Measurements from ENCODE around the gene SNX20. TPM values are rescaled to one million over a fixed set of nuclear protein-coding genes. Genes with fewer than 3 reads are reported as not detected.
A peak's percentile ranks its signal among the peaks of the same experiment; 100 is the strongest.

SNX20 gene
- total RNA-seq, 1 experiment from 2014 or later, result not detected

GRCh38 chr16:50677351-50677750, 3.8 kb downstream of the SNX20 start:
- no peaks in the 10 kb centered on the region for H3K4me1 Mint-ChIP-seq (ENCODE audit: insufficient read depth, unreplicated experiment)
- POLR2A ChIA-PET, result interaction anchor here (1.2 kb wide), 1 partner anchor 11 kb away, joined by 3 read pairs; no protein-coding TSS in a partner anchor
- H3K27ac Mint-ChIP-seq (ENCODE audit: low read depth, unreplicated experiment), result no peak overlapping the region
- no peaks in the 10 kb centered on the region for H3K27me3 Mint-ChIP-seq (ENCODE audit: insufficient read depth, unreplicated experiment)
- peaks cover 8% of the 10 kb centered on the region for H3K9me3 Mint-ChIP-seq (ENCODE audit: unreplicated experiment)
- H3K4me3 Mint-ChIP-seq (ENCODE audit: unreplicated experiment), result no peak overlapping the region
- CTCF ChIA-PET, result interaction anchor here (0.6 to 8.1 kb wide), 12 partner anchors 10 to 655 kb away, joined by 3 to 98 read pairs (median 4); no protein-coding TSS in a partner anchor
- no peaks in the 10 kb centered on the region for H3K36me3 Mint-ChIP-seq (ENCODE audit: insufficient read depth, unreplicated experiment)
- peak; percentile 36 for TF ChIP-seq CTCF (IDR thresholded peaks at IDR 0.05; ENCODE audit: unreplicated experiment)
- no TSS peak for BruUV-seq (replicated peaks)
- intact Hi-C loops (cut with micrococcal nuclease), result no loop called here
- DNase-seq (ENCODE audit: unreplicated experiment), result no peak

- no peak overlapping the region for H3K4me3 Mint-ChIP-seq (ENCODE audit: unreplicated experiment)
- H3K36me3 Mint-ChIP-seq (ENCODE audit: insufficient read depth, unreplicated experiment), result no peaks in the 10 kb centered on the region
- no peak for DNase-seq (ENCODE audit: unreplicated experiment)
- ChIA-PET POLR2A (interaction anchor here (0.6 kb wide), 1 partner anchor 1064 kb away, joined by 3 read pairs; no protein-coding TSS in a partner anchor), CTCF (interaction anchor here (0.6 to 8.1 kb wide), 8 partner anchors 10 to 654 kb away, joined by 3 to 98 read pairs (median 4); no protein-coding TSS in a partner anchor)
- H3K9me3 Mint-ChIP-seq (ENCODE audit: unreplicated experiment), result peaks cover 9% of the 10 kb centered on the region
- intact Hi-C loops (cut with micrococcal nuclease), result loop anchor here (1.0 kb wide), 1 partner anchor 130 kb away; no protein-coding TSS in a partner anchor
- no TSS peak for BruUV-seq (replicated peaks)
- H3K4me1 Mint-ChIP-seq (ENCODE audit: insufficient read depth, unreplicated experiment), result no peaks in the 10 kb centered on the region
- no peaks in the 10 kb centered on the region for H3K27me3 Mint-ChIP-seq (ENCODE audit: insufficient read depth, unreplicated experiment)
- no peak overlapping the region for H3K27ac Mint-ChIP-seq (ENCODE audit: low read depth, unreplicated experiment)
- no peak for TF ChIP-seq CTCF (IDR thresholded peaks at IDR 0.05; ENCODE audit: unreplicated experiment)
Observed at GRCh38 chr16:50676684-50677225, 4.4 kb downstream of the SNX20 start.

- Mint-ChIP-seq H3K9me3 (ENCODE audit: unreplicated experiment) (peaks cover 15% of the 10 kb centered on the region), H3K4me3 (ENCODE audit: unreplicated experiment) (no peak overlapping the region), H3K4me1 (ENCODE audit: insufficient read depth, unreplicated experiment) (no peaks in the 10 kb centered on the region), H3K36me3 (ENCODE audit: insufficient read depth, unreplicated experiment) (no peaks in the 10 kb centered on the region), H3K27ac (ENCODE audit: low read depth, unreplicated experiment) (peak overlapping the region; percentile 37), H3K27me3 (ENCODE audit: insufficient read depth, unreplicated experiment) (no peaks in the 10 kb centered on the region)
- CTCF ChIA-PET, result interaction anchor here (1.2 to 14.5 kb wide), 8 partner anchors 10 to 131 kb away, joined by 3 to 251 read pairs (median 5); partner anchors contain the start of gene CYLD
- POLR2A ChIA-PET, result interaction anchor here (0.6 kb wide), 1 partner anchor 1063 kb away, joined by 3 read pairs; no protein-coding TSS in a partner anchor
- intact Hi-C loops (cut with micrococcal nuclease), result loop anchor here (1.0 kb wide), 1 partner anchor 130 kb away; no protein-coding TSS in a partner anchor
- no peak for DNase-seq (ENCODE audit: unreplicated experiment)
- no peak for TF ChIP-seq CTCF (IDR thresholded peaks at IDR 0.05; ENCODE audit: unreplicated experiment)
- no TSS peak for BruUV-seq (replicated peaks)
Observed at GRCh38 chr16:50675686-50676610, 5.2 kb downstream of the SNX20 start.

- TF ChIP-seq CTCF (IDR thresholded peaks at IDR 0.05; ENCODE audit: unreplicated experiment), result no peak
- no peak overlapping the region for H3K27ac Mint-ChIP-seq (ENCODE audit: low read depth, unreplicated experiment)
- peaks cover 15% of the 10 kb centered on the region for H3K9me3 Mint-ChIP-seq (ENCODE audit: unreplicated experiment)
- POLR2A ChIA-PET, result interaction anchor here (0.7 to 1.1 kb wide), 2 partner anchors 16 to 67 kb away, joined by 3 to 4 read pairs; partner anchors contain the start of gene CYLD
- H3K27me3 Mint-ChIP-seq (ENCODE audit: insufficient read depth, unreplicated experiment), result no peaks in the 10 kb centered on the region
- no TSS peak for BruUV-seq (replicated peaks)
- intact Hi-C loops (cut with micrococcal nuclease), result no loop called here
- no peak overlapping the region for H3K4me3 Mint-ChIP-seq (ENCODE audit: unreplicated experiment)
- CTCF ChIA-PET, result interaction anchor here (0.6 to 14.5 kb wide), 7 partner anchors 9 to 1290 kb away, joined by 3 to 251 read pairs (median 7); partner anchors contain the start of genes BRD7 and CYLD
- H3K36me3 Mint-ChIP-seq (ENCODE audit: insufficient read depth, unreplicated experiment), result no peaks in the 10 kb centered on the region
- no peaks in the 10 kb centered on the region for H3K4me1 Mint-ChIP-seq (ENCODE audit: insufficient read depth, unreplicated experiment)
- DNase-seq (ENCODE audit: unreplicated experiment), result no peak
Observed at GRCh38 chr16:50674831-50675230, 6.3 kb downstream of the SNX20 start.
